ENCODE results near the gene APBA2.

GRCh38 chr15:29032751-29033150 is 147.0 kb downstream of the APBA2 start:
- TF ChIP-seq CTCF (IDR thresholded peaks at IDR 0.05) (no peak), POLR2A (IDR thresholded peaks at IDR 0.05) (no peak), EP300 (IDR thresholded peaks at IDR 0.05) (no peak)

Measured in tibial nerve (tissue), 4 donors.